ENCODE measurements around the gene KY.

The KY gene

DNA sequence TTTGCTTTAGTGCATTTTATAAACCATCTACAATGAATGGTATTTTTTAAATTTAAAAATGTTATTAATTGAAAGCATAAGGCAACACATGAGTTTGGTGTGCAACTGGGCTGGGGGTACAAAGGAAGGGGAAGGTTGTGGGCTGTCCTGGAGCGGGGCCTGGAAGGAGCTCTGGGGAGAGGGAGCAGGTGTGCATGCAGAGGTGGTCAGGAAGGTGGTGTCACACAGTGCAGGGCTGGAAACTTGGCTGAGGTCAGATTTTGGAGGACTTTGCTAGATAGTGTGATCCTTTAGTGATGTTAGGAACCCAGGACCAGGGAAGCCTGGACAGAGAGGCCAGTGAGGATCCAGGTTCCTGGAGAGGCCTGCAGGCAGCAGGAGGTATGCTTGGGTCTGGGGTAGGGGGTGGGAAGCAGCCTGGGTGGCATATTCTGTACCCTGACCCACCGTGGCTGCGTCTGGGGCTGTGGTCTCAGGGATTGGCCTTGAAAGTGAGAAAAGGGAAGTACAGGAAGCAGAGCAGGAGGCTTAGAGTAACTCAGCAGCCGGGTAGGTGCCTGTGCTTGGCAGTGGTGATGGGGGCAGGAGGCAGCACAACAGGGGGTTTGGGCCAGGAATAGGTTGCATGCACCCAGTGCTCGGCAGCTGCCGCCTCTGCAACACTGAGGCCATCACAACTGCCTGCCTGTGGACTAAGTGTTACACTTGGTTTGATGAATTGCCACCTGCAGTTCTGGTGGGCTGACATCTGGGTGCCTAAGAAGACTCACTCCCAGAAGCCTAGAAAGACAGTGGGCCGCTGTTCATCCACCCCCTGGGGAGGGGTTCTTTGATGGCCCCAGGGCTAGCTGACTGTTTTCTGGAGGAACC lies 33.0 kb downstream of the KY start:
- DNase-seq, result no peak

DNA sequence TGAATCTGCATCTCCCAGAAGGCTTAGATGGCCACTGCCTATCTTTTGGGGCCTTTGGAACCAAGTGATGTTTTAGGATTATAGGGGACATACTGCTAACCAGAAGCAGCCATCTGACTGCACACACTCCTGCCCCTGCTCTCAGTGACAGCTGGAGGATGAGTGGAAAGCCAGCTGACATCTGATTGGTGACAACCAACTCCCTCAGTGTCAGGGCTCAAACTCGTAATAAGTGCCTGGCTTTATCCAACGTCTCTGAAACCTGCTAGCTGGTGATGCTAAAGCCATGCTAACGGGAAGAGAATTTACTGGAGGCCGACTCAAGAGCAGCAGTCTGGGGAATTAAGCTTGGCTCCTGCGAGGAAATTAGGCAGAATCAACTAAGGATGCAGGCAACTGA lies 35.1 kb downstream of the KY start:
- no peak for DNase-seq

DNA sequence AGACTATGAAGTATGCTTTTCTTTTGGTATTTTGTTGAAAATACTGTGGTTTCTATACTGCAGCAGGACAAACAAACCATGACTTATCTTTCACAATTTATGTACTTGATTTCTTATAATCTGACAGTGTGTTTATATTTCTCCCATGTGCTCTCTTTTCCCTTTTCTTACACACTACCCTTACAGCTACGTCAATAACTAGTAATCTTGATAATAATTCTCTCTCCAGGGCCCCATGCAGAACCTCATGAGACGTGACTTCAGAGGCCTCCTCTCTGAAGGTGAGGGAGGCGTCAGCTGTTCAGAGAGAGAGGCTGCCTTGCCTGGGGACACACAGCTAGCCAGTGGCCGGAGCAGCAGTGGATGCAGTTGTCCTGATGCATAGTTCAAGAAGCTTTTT lies 35.9 kb downstream of the KY start:
- DNase-seq, result no peak

DNA sequence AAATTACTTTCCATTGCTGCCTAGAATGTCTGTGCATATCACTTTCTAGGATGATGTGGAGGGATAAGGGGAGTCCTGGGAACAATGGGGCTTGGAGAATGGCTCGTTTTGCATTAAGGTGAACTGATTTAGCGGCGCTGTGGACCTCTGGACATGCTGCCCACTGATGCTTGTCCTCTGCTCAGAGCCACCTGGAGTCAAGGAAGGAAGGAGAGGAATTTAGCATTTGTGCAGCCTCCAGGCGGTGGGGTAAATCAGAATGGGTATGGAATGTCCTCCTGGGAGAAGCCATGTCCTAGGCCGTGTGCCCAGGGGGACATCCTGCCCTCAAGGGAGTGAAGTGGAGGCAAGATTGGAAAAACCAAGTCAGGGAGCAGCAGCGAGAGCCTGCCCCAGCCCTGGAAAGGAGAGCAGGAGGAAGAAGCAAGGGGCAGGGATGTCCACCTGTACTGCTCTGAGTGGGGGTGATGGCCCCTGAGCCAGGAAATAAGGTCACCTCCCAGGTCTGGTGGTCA lies 37.8 kb downstream of the KY start:
- DNase-seq, result no peak

DNA sequence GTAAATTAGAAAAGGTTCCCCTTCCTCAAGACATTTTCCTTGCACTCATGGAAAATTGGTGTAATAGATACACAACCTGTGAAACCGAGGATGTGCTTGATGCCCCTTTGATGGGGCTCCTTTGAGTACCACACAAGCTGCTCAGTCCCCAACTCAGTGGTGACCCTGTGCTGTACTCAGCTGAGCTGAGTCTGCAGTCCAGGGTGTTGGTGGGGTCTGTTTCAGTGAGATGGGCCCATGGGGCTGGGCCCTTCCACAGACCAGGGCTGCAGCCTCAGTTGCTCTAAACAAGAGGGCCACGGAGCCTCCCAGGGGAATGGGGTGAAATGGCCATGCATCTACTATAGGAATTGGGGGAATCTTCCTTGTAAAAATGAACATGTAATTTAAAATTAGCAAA lies 39.3 kb downstream of the KY start:
- no peak for DNase-seq

DNA sequence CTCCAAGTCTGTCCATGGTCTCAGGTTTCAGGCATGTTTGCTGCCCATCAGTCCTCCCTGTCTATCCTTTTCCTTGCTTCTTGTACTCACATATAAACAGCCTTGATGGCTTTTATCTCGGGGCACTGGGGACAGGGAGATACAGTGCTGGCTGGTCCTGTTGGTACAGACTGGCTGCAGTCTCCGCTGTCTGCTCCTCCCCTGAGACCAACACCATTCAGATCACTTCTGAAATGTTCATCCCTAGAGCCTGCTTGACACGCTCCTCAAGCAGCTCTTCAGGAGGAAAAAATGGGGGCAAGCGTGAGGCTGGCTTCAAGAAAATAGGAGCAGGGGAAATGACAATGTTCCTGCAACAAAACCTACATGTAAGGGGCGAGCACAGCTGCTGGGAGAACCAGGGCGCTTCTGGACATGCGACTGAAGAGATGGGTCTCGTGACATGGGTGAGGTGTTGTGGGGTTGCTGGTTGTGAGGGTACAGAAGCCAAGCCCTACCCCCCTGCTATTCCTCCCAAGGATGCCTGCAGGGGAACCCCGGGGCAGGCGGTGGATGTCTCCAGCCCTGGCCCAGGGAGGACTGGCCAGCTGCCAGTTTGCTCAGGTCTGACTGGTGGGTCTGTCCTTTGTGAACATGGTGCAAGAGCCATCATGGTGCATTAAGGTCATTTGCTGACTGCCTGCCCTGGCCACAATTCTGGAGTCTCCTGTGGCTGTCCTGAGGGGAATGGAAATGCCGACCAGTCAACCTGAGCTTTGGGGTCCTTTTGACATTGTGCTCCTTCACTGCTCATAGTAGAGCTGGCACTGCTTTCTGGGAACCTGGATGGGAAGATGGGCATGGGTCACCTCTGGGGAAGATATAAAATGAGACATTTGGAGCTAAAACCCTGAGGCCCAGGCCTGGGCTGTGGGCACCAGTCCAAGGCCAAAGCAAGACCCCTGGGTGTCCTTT lies 40.1 kb downstream of the KY start:
- DNase-seq, result no peak

DNA sequence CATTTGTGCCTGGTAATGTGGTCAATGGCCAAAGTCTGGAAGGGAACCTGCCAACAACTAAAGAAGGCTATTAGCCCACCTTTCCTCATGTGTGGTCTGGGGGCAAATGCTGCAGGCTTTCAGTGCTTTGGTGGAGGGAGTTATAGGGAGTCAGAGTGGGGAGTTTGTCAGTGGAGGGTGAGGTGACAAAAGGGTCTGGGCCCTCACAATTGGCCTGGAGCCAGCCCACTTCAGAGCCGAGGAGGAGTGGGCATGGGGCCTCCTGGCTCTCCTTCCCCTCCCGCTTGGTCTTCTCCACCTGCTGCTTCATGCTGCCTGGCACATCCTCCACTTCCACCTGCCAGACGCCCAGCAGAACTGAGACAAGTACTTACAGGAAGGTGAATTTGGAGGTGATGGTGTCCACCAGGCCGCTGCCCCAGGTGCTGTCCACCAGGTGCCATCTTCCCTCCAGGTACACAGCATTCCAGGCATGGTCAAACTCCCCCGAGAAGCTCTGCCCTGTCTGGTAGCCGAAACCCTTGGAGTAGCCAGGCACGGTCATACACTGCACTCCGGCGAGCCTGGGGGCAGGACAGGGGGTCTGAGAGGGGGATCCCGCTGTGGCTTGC lies 40.9 kb downstream of the KY start:
- DNase-seq, result no peak

DNA sequence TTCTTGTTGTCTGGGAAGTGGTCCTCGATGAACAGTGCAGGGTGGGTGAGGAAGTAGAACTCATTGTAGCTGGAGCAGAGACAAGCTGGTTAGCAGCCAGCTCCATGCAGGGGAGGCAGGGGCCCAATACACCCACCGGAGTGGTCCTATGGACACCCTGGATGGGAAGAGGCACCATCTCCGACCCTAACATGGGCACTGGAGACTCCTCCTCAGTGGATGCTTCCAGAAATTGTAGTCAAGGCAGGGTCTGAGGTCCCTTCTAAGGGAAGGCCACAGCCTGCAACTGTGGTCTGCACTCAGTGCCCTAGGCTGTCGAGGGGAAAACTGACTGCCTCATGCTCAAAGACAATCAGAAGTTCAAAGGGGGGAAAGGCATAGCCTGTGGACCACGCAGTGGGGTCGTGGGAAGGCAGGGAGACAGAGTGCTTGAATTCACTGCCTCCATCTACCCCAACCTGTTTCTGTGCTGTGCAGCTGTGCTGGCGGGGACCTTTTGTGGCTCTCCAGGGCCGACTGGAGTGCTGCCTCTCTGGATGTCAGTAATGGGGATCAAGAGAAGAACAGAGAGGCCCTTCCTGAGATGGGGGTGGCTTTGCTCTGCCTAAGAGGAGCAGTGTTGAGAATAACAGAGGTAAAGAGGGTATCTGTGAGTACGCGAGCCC lies 41.9 kb downstream of the KY start:
- no peak for DNase-seq

DNA sequence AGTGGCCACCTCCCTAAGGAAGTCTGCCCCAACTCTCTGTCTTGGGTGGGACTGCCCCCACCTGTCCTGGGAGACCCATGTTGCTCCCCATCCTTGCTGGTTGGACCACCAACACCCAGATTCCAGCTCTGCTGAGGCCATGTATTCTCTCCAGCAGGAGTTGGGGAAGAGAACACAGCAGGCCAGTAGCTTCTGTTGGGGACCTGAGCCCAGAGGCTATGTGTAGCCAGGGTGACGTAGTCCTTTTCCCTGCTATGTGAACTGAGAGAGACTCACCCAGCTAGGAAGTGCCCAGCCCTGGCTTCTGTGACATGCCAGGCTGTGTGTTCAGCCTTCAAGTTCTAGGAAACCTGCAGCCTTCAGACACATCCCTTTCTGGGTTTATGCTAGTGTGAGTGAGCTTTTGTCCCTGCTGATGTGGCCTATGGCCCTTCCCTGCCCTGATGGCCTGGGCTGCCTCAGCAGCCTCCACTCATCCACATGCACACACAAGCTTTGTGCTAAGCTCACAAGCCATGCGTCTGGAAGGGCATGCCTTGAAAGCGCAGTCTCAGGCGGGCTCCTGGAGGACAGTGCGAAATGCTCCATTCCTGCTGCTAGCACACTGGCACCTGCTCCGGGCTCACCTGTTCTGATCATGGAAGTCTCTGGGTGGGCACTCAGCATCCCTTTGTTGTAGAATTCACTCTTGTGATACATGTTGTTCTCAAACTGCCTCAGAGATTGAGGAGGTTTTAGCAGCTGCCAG lies 42.6 kb downstream of the KY start:
- no peak for DNase-seq

DNA sequence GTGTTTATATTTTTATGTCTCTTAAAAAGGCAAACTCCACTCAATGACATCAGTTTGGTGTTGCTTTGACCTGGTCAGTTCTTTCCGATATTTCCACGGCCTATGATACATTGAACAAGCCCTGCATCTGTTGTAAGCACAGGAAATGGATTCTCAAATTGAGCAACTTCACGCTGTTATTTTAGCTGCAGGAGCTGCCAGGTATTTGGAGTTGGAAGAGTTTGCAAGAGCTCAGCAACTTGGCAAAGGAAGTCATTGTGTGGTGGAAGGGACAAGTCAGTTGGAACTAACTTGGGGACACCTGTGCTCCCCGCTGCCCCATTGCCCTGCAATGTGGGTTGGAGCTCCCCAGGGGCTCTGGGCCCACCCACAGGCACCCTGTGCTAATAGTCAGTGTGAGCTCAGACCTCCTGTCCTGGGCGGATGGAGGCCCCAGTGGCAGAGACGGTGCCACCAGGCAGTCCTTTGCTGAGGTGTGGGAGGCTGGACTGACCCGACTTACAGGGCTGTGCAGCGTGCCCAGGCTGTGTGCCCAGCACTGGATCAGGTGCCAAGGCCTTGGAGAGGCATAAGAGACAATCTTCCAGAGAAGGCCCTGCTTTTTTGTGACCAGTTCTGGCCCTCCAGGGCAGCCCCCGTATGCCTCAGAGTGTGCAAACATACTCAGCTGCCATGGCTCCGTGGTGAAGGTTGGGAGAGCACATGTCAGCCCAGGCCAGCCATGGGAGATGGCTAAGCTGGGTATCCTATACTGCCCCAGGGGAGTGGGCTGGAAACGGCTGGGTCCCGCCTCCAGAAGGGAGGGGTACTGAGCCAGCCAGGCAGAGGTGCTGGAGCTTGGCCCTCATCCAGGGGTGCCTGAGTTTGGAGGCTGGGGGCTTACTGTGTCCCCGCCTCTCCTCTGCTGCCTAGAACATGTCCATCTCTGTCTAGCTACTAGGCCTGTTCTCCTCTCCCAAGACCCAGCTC lies 43.5 kb downstream of the KY start:
- DNase-seq, result no peak

DNA sequence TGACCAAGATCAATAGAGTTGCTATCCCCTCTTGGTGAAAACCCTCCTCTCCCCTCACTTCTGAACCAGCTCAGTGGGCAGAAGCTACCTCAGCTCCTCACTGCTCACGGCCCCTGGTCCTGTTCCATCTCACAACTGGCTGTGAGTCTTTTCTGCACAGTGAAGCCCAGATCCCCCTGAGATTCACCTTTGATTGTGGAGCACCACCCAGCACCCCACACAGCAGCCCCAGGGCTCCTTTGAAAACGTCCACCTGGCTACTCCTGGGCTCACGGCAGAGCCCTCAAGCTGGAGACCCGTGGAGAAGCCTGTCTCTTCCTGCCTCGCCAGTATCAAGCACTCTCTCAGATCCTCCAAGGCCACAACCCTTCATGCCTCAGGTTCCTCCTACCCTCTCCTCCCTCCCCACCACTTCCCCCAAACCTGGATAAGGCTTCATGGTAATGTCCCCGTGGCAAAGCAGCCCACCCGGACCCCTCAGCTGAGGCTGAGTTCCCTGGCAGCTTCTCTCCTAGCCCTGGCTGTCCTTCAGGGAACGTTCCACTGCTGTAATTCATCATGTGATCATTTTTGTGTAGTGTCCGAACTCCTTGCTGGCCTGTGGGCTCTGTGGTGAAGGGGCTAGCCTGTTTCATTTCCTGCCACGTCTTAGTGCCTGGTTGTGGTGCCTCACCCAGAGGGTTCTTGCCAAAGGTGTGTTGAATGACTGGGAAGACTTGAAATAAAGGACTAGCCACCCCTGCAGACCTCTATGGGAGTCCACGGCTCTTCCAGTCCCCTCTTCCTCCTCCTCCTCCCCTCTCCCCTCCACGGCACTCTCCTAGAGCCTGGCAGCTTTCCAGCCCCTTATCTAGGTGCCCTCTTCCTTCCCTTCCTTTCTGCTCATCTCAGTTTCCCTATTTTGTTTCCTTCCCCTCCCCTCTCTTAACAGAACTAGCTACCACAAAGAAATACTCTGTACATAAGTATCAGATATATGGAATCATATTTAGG lies 44.5 kb downstream of the KY start:
- no peak for DNase-seq

DNA sequence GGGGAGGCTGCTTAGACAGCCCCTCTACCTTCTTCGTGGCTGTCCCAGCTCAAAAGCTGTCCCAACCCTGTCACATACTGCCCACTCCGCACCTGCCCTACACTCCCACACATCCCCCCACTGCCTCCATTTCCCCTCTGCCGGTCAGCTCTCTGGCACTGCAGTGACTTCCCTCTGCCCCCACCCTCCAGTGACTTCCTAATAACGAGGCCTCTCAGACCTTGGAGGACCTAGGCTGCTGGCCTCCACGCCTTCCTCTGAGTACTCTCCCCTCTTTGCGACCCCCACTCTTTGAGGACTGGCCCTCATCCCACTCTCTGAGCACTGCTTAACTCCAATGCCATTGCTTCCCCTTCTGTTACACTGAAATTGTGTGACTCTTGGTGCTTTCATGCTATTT lies 45.3 kb downstream of the KY start:
- no peak for DNase-seq

DNA sequence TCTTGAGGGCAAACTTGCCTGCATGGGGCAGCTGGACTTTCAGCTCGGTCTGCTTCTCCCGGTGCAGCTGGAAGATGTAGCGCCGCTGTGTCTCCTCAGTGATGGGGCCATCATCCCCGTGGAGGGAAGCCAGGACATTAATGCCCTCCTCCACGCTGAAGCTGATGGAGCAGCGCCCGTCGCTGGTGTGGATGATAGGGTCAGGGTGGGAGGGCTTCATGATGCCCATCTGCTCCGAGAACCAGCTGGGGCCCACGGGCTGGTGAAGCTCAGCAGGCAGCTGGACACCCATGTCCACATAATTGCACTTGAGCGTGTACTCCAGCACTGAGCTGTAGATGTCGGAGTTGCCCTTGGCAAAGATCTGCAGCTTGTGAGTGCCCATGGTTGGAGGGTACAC lies 46.9 kb downstream of the KY start:
- DNase-seq, result no peak

DNA sequence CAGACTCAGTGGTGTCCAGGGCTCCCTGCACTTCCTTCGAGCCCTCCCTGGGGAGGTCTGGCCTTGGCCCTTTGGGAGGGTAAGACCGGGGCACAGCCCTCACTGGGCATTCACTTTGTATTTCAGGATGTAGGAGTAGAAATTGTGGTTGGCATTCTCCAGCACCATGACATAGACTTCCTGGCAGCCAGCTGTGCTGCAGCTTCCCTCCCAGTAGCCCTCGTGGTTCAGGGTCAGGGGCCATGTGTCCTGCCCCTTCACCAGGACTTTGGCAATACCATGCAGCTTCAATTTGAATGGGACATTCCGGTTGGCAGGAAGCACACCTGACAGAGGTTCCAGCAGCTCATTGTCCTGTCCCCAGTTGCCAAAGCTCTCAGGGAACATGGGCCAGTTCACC lies 47.3 kb downstream of the KY start:
- no peak for DNase-seq

DNA sequence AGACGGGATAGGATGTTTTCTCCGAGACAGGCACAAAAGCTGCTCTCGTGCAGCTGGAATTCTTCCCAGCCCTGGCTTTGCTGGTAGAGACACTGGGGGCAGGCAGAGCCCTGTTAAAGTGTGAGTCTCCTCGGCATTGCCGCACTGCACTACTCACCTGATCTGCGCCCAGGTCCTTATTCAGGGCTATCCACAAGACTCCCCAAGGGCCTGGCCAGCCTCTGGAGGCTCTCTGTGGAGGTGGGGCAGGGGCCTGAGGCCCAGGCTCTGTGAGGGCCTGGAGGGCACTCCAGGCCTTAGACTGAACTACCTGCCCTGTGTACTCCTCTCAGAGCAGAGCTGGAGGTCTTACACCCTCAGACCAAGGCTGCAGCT lies 48.4 kb downstream of the KY start:
- DNase-seq, result no peak

DNA sequence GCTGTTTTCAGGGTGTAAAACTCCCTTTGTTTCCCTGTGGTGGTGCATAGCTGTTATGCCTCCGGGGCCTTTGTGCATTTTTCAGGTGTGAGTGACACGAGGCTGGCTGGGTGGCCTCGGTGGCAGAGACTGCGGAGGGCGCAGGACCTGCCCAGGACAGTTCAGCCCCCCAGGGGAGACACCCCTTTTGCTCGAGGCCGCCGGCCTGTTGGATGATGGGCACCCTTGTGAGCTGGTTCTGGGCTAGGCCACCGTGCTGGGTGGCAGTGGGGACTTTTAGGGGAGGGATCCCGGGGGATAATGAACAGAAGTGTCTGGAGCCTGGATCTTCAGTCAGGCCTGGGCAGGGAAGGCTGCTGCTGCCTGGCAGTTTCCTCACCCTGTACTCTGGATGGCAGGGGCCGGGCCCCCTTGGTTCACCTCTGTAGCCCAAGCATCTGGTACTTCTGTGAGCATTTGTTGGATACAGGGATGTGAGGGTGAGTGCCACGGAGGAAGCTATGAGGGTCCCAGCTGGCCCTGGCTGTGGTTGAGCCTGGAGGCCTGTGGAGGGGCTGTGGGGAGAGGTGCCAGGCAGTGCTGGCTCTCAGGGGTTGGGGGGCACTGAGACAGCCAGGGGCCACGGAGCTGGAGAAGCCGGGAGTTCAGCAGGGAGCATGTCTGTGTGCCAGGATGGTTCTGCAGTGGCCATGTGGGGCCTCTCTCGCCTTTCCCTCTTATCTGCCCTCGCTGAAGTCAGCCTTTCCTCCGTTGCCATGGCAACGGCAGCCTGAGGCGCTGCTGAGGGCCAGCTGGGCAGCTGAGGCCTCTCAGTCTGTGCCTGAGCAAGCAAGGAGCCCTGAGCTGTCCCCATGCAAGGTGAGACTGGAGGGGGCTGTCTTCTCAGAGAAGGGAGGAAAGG lies 49.0 kb downstream of the KY start:
- DNase-seq, result no peak

DNA sequence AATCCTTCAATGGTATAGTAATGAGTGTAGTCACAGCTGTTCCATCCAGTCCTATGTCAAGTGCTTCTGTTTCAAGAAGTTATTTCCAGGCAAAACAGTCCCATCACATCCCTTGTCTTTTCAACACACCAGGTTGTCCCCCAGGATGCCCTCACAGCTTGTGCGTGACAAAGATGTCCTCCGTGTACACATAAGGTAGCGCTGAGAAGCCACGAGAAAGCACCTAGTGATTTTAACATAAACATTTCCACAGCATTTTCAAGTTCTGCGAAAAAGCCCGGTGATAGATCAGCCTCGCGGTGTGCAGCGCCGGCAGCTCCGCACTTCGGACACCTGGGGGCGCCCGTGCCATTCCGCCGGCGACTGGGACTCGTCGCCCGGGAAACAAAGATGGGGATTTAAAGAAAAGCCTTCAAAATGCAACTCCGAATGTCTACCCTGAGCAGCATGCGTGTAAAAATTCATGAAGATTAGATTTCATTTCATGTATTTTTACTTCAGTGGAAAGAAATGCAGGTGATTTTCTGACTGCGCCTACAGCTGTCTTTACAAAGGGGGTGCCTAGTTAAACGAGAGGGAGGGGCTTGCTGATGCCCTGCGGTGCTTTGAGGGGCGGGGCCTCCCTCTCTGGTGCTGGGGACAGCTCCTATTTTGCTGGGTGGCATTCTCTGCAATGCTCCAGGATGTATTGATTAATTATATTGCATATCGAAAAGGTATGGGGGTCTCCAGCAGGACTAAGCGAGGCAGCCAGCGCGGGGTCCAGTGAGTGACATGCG lies 49.9 kb downstream of the KY start:
- peak; percentile 83 for DNase-seq

DNA sequence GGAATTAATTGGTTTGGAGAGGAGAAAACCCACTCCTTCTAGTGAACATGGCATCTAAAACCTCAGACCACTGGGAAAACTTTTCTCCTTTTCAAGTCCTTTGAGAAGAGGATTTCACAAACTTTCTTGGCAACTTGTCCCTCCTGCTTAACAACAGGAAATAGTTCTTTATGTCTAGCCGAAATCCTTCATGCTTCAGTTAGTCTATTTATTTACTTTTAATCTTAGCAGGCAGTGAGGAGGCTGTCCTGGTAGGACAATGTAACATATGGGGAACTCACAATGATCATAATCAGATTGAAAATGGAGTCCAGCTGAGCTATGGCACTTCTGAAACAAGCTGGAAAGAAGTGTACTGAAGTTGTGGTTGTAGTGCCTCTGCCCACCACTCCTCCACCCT lies 50.6 kb downstream of the KY start:
- no peak for DNase-seq

Data from stimulated activated CD8-positive, alpha-beta memory T cell treated with anti-CD3 and anti-CD28 coated beads, Interleukin-4, amount 100 ng/mL, for 48 hours (primary cell).